ENCODE results near the gene SEC22A.

SEC22A gene

GRCh38 chr3:123298903-123299302 lies 97.2 kb downstream of the SEC22A start:
- H3K27ac ChIP-seq, result no peak overlapping the region
- H3K4me3 ChIP-seq, result no peak overlapping the region

- H3K27ac ChIP-seq, result no peak overlapping the region
Measured at GRCh38 chr3:123299581-123299980, 97.8 kb downstream of the SEC22A start.

DNA sequence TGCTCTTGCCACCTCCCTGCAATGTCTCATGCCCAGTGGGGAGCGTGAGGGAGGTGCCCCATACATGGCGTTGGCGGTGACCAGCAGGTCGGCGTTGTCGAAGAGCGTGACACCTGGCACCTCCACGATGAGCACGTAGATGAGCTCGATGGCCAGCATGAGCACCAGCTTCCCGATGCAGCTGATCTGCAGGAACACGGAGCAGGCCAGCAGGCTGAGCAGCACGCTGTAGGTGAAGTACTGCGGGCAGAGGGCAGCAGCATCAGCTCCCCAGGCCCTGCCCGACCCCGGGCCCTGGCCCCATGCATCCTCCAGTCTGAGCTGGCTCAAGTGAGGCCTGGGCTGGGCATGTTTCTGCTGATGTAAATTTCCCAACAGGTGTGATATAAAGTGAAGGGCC lies 98.3 kb downstream of the SEC22A start:
- H3K27ac ChIP-seq, result no peak overlapping the region
- no peak overlapping the region for H3K4me3 ChIP-seq

More at GRCh38 chr3:123299581-123299980, 97.8 kb downstream of the SEC22A start:
- H3K4me3 ChIP-seq, result no peak overlapping the region

- no peak overlapping the region for H3K27ac ChIP-seq
- H3K4me3 ChIP-seq, result no peak overlapping the region
Measured at GRCh38 chr3:123300583-123300982, 98.8 kb downstream of the SEC22A start.

GRCh38 chr3:123301331-123302184 lies 99.8 kb downstream of the SEC22A start:
- H3K4me3 ChIP-seq, result no peak overlapping the region
- no peak overlapping the region for H3K27ac ChIP-seq

GRCh38 chr3:123302961-123303360 lies 101.2 kb downstream of the SEC22A start:
- no peak overlapping the region for H3K27ac ChIP-seq
- no peak overlapping the region for H3K4me3 ChIP-seq

DNA sequence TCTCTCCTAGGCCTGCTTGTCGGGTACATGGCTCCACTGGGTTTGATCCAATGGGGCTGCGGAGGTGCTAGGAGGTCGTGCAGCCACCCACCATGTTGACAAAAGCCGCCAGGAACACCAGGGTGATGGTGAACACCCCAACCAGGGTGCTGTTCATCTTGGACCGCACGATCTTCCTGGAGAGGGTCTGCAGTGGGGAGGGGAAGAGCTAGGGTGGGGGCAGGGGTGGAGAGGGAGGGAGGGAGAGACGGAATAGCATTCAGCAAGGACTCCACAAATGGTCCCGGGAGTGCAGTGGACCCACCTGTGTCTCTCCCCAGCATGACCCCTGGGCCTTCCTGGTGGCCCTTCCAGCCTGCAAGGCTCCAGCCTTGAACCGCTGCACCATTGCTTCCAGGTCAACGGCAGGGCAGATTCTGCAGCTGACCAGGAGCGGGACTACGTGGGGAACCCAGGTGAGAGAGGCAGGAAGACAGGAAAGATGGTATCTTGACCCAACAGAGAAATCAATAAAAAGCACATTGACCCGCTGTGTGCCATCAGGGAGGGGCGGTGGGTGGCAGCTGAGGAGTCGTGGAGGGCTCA lies 102.3 kb downstream of the SEC22A start:
- Histone ChIP-seq H3K27ac (no peak overlapping the region), H3K4me3 (no peak overlapping the region)

DNA sequence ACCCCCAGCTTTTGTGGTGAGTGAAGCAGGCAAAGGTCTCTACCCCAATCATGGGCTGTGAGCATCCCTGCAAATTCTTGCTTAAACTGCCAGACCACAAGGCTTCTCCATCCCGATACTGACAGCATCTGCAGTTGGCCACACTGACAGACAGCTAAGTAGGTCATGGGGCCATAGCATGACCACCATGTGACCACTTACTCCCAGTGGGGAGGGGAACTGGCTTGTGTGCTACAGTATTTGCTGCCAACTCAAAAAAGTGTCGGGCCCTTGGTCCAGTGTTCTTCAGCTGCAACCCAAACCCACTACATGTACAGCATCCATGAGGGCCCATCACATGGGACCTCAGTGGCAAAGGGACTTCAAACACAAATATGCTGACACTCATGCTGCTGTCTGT lies 103.4 kb downstream of the SEC22A start:
- Histone ChIP-seq H3K4me3 (no peak overlapping the region), H3K27ac (no peak overlapping the region)

DNA sequence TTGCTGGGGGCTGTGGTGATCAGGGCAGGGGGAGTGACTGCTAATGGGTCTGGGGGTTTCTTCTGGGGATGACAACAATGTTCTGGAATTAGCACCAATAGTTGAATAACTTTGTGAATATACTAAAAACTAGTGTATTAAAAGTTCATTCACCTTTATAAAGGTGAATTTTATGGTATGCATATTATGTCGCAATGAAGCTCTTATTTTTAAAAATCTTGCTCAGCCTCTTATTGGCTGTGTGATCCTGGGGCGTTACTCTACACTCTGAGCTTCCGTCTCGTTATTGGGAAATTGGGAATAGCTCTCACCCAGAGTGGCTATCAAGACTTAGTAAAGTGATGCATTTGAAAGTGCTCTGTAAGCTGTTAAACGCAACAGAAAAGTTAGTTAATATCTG lies 105.3 kb downstream of the SEC22A start:
- Histone ChIP-seq H3K27ac (no peak overlapping the region), H3K4me3 (no peak overlapping the region)

- Histone ChIP-seq H3K4me3 (no peak overlapping the region), H3K27ac (no peak overlapping the region)
Measured at GRCh38 chr3:123310186-123310585, 108.4 kb downstream of the SEC22A start.

DNA sequence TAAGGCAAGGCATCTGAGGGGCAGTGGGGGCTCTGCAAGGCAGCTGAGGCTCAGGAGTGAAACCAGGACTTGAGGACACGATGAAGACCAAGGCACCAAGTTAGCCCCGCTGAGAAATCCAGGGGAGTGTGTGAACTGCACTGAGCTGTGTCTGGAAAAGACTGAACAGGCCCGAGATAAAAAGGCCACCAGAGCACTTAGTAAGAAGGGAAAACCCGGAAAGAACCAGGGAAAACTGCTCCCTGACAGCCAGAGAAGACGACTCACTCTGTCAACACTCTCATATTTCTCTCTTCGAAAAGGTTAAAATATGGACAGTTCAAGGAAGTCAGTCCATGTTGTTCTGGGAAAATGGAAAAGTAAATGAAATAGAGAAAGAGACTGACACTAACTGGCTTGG lies 109.0 kb downstream of the SEC22A start:
- Histone ChIP-seq H3K4me3 (no peak overlapping the region), H3K27ac (no peak overlapping the region)

DNA sequence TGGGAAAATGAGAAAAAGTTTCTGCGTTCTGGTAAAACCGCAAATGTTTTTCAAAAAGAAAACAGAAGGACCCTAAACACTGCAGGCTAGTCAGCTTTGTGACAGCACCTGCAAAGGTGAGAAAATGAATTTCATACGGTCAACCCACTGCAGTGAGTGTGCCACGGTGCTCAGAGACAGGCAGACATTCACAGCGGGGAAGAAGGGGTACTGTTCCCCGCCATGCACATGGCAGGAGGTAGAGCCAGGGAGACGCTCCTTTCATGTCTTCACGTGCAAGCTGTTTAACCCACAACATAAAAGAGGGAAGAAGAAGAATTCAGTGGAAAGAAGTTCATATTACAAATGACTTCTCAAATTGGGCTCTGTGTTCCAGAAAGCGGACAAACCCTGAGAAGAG lies 109.5 kb downstream of the SEC22A start:
- Histone ChIP-seq H3K27ac (no peak overlapping the region), H3K4me3 (no peak overlapping the region)

DNA sequence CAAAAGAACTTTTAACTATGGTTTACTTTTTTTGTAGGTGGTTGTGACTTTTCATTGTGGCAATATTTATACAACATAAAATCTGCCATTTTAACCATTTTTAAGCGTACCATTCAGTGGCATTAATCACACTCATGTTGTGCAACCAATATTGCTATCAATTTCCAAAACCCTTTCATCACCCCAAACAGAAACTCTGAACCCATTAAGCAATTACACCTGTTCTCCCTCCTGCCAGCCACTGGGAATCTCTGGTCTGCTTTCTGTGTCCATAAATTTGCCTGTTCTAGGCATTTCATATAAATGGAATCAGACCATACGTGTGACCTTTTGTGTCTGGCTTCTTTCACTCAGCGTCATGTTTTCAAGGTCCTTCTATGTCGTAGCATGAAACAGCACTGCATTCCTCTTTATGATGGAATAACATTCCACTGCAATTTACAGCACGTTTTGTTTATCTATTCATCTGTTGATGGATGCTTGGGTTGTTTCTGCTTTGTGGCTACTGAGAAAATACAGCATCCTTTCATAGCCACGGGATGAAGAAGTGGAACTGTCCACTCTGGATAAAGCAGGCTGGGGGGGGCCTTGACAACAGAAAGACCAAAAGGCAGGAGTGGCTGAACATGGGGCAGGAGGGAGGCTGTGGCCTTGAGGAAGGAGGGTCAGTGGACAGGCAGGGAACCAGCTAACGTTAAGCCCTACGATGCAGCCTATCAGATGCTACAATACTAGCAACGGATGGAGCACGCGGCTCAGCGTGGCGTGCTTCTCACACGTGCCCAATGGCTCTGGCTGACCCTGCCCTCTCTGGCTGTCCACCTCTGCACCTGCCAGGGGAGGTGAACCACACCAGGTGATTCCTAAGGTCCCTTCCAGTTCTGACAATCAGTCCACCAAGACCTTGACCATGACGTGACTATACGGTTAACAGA lies 110.9 kb downstream of the SEC22A start:
- no peak overlapping the region for H3K27ac ChIP-seq
- H3K4me3 ChIP-seq, result no peak overlapping the region

DNA sequence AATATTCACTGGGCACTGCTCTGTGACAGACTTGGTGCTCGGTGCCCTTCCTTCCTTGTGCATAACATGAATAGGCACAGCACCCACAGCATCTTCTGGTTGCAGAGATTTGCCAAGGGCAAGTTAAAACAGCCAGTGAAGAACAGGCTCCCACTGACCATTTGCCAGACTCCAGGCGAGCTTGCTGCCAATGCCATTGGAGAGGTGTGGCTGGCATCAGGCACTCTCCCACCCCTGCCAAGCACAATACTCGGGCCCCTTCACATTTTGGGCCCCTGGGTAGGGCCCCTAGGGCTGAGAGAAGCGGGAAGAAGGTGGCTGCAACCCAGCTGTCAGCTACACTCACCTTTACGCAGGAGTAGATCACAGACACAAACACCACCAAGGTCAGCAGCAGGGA lies 112.1 kb downstream of the SEC22A start:
- H3K4me3 ChIP-seq, result no peak overlapping the region
- H3K27ac ChIP-seq, result no peak overlapping the region

DNA sequence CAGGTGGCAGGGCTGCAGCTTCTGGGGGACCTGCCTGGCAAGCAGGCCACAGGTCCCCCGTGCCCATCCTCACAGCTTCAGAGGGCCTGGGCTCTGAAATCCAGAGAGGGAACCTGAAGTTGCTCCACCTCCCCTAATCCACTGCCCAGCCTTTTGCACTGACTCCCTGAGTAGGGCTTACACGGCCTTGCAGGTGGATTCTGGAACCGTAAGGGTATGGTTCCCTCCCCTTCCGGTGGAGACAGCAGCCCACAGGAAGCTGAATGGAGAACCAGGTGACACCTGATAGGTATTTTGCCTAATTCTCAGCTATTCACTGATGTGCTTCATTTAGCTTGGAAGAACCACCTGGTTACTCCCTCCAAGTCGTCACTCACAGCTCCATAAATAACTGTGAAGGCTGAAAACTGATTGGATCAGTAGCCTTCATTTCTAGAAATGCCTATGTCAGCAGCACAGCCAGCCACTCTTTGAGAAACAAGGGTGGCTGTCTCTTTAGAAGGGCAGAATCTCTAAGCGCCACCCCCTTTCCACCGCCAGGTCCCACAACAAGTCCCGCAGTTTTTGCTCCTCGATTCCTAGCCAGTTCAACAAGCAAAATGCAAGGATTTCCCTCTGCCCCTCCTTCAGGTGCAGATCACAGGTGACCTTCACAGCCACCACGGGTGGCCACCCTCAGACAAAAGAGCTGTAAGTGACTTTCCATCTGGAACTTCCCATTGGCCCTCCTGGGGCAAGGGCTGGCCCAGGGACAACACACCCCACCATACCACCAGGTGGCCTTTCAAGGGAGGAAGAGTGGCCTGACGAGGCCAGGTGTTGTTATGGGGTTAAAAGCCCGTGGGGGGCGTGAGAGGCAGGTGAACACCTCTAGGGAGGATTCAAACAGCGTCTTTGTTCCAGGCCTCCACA lies 112.9 kb downstream of the SEC22A start:
- H3K27ac ChIP-seq, result no peak overlapping the region
- H3K4me3 ChIP-seq, result no peak overlapping the region

- H3K4me3 ChIP-seq, result no peak overlapping the region
- no peak overlapping the region for H3K27ac ChIP-seq
Measured at GRCh38 chr3:123315271-123315595, 113.5 kb downstream of the SEC22A start.

- Histone ChIP-seq H3K4me3 (no peak overlapping the region), H3K27ac (no peak overlapping the region)
Measured at GRCh38 chr3:123317716-123318115, 116.0 kb downstream of the SEC22A start.

- H3K27ac ChIP-seq, result no peak overlapping the region
- no peak overlapping the region for H3K4me3 ChIP-seq
Measured at GRCh38 chr3:123318374-123318773, 116.6 kb downstream of the SEC22A start.

DNA sequence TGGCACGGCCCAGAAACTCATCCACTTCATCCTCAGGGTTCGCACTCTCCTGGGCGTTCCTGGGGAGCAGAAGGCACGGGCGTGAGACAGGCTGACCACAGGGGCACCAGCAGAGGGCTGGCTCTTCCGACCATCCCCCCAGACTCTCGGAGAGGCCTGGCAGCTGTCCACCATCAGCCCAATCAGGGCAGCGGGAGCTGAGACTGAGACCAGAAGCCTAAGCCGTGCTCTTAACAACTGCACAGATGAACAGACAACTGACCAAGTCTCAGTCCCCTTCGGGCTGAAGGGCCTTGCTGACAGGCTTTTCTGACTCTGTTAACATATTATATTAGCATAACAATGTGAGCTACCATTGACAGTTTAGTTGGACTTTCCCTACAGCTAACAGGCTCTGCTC lies 118.0 kb downstream of the SEC22A start:
- H3K4me3 ChIP-seq, result no peak overlapping the region
- H3K27ac ChIP-seq, result no peak overlapping the region

DNA sequence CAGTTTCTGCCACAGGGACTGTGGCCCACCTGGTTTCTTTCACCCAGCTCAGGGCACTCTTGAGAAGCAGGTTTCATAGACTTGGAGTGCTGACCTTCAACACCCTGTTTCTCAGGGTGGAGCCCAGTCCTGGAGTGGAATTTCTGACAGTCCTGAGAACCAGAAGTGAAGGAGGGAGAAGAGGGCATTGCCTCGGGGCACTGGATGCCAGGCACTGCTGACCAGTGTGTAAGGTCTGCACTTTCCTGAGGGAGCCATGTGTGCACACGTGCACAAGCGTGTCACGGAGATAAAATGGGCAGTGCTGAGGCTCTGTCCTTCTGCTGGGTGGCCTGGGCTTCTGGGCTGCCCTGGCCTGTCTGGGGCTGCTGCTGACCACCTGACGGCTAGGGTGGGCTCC lies 118.5 kb downstream of the SEC22A start:
- H3K4me3 ChIP-seq, result no peak overlapping the region
- no peak overlapping the region for H3K27ac ChIP-seq

All from skin epidermis (tissue), 12 donors.